D721Med (cell line): ENCODE results near the gene MRPL45.

Experiments used
- DNase-seq: peaks from one replicate; pipeline ENCODE4 v3.0.0; 2011; ENCODE audit warnings: low spot score; ENCODE audit not compliant: insufficient read length
- FAIRE-seq: peaks from 2 replicates; lab custom pipeline; 2011; peaks lifted over from hg19 to GRCh38; lab: Jason Lieb, UNC
- CTCF ChIP-seq: IDR thresholded peaks from 2 replicates; pipeline ENCODE4 v1.5.1; 2012; ENCODE audit warnings: mild to moderate bottlenecking, control low read depth; ENCODE audit not compliant: insufficient read depth; ENCODE audit errors: missing control alignments

Gene MRPL45

GRCh38 chr17:38338535-38338934, 41.6 kb downstream of the MRPL45 start:
- TF ChIP-seq CTCF: no peak
- DNase-seq (no peak), FAIRE-seq (no peak)

GRCh38 chr17:38339891-38340290, 42.9 kb downstream of the MRPL45 start:
- FAIRE-seq (no peak), DNase-seq (no peak)
- TF ChIP-seq CTCF: no peak

- FAIRE-seq (no peak), DNase-seq (no peak)
- TF ChIP-seq CTCF: no peak
Measured at GRCh38 chr17:38341035-38341721, 44.2 kb downstream of the MRPL45 start.

- no peak for FAIRE-seq
- DNase-seq: no peak
- no peak for TF ChIP-seq CTCF
Measured at GRCh38 chr17:38342886-38343607, 46.1 kb downstream of the MRPL45 start.

GRCh38 chr17:38343608-38344419, 46.8 kb downstream of the MRPL45 start, which contains the start of gene GPR179:
TSS of gene GPR179 (minus strand) at chr17:38343956. CDS start at chr17:38343789, 167 bp downstream.
- DNase-seq: no peak
- FAIRE-seq: no peak
- no peak for TF ChIP-seq CTCF

- no peak for TF ChIP-seq CTCF
- DNase-seq (no peak), FAIRE-seq (no peak)
Measured at GRCh38 chr17:38344420-38344745, 47.4 kb downstream of the MRPL45 start.
